Measurements from ENCODE around the gene BCAP29.

GRCh38 chr7:107642501-107642900 is 62.5 kb downstream of the BCAP29 start:
- TF ChIP-seq POLR2A (IDR thresholded peaks at IDR 0.05), result no peak
- no peak for TF ChIP-seq CTCF (IDR thresholded peaks at IDR 0.05)

Measured in thyroid gland (tissue), 4 donors.